AG04450 (cell line): ENCODE data around the gene SCD5. TPM values are rescaled to one million over a fixed set of nuclear protein-coding genes. Genes with fewer than 3 reads are reported as not detected.

ENCODE experiments used
- CTCF ChIA-PET: fragments of 300-600, 350-600 bp; formaldehyde crosslinking; extraction: SDS; loops from one replicate; lab custom pipeline; 2022; ENCODE audit warnings: antibody characterized with exemption, inconsistent platforms; lab: Charles Lee
- POLR2A ChIA-PET: fragments of 350-600 bp; formaldehyde crosslinking; extraction: SDS; loops from one replicate; lab custom pipeline; 2021; ENCODE audit warnings: antibody characterized with exemption, inconsistent platforms; lab: Yijun Ruan, JAX
- DNase-seq: peaks from one replicate; pipeline ENCODE4 v3.0.0-alpha.2; 2011; ENCODE audit warnings: low read depth, low spot score
- H3K27ac ChIP-seq: one replicate; pipeline ENCODE4 v1.5.1; 2012; ENCODE audit warnings: low read depth, low read length, control low read depth
- H3K27me3 ChIP-seq: one replicate; pipeline ENCODE4 v1.6.0; 2012; ENCODE audit warnings: low read length; ENCODE audit not compliant: control insufficient read depth, insufficient read depth
- H3K4me3 ChIP-seq: 2 replicates; pipeline ENCODE4 v1.5.1; 2011; ENCODE audit warnings: mild to moderate bottlenecking, low read depth, low read length, control low read depth
- H3K9me3 ChIP-seq: 2 replicates; pipeline ENCODE4 v1.5.1; 2012; ENCODE audit warnings: low read length; ENCODE audit not compliant: control insufficient read depth, insufficient read depth
- CTCF ChIP-seq: IDR thresholded peaks from 2 replicates; pipeline ENCODE4 v1.5.1; 2011; ENCODE audit warnings: low read depth, low read length, control low read depth, inconsistent platforms
- polyA plus RNA-seq: library from polyadenylated mRNA; depleted of rRNA; stranded (reverse); fragments of >200 nt; gene quantifications from 2 replicates; pipeline ENCODE4 v1.2.3, GENCODE V29; 2011

The SCD5 gene
- polyA plus RNA-seq, 1 experiment: 13.1 TPM

- ChIA-PET CTCF (interaction anchor here (0.6 to 0.9 kb wide), 2 partner anchors 56 to 963 kb away, joined by 3 read pairs; no protein-coding TSS in a partner anchor), POLR2A (interaction anchor here (1.3 to 1.5 kb wide), 3 partner anchors 12 to 237 kb away, joined by 3 to 11 read pairs (median 6); partner anchors contain the start of gene COPS4)
- DNase-seq: no peak
- no peak for TF ChIP-seq CTCF
- Histone ChIP-seq H3K9me3 (no peaks in the 10 kb centered on the region), H3K4me3 (peak overlapping the region; percentile 73), H3K27me3 (peaks cover 6% of the 10 kb centered on the region), H3K27ac (no peak overlapping the region)
Measured at GRCh38 chr4:82797405-82798111, 1.0 kb downstream of the SCD5 start.

GRCh38 chr4:82797040-82797404 is 1.6 kb downstream of the SCD5 start:
- H3K4me3 ChIP-seq: peak overlapping the region; percentile 73
- no peak overlapping the region for H3K27ac ChIP-seq
- TF ChIP-seq CTCF: no peak
- ChIA-PET POLR2A (no interaction called here), CTCF (interaction anchor here (0.9 kb wide), 1 partner anchor 55 kb away, joined by 3 read pairs; no protein-coding TSS in a partner anchor)
- no peak for DNase-seq
- peaks cover 6% of the 10 kb centered on the region for H3K27me3 ChIP-seq
- no peaks in the 10 kb centered on the region for H3K9me3 ChIP-seq

GRCh38 chr4:82792912-82793649 is 5.5 kb downstream of the SCD5 start:
- POLR2A ChIA-PET: no interaction called here
- no peak overlapping the region for H3K27ac ChIP-seq
- CTCF ChIA-PET: no interaction called here
- TF ChIP-seq CTCF: no peak
- no peak for DNase-seq
- no peak overlapping the region for H3K4me3 ChIP-seq
- H3K9me3 ChIP-seq: no peaks in the 10 kb centered on the region
- peaks cover 2% of the 10 kb centered on the region for H3K27me3 ChIP-seq

GRCh38 chr4:82791179-82791578 is 7.4 kb downstream of the SCD5 start:
- Histone ChIP-seq H3K27ac (no peak overlapping the region), H3K27me3 (peaks cover 2% of the 10 kb centered on the region), H3K9me3 (no peaks in the 10 kb centered on the region), H3K4me3 (no peak overlapping the region)
- ChIA-PET CTCF (interaction anchor here (0.7 kb wide), 1 partner anchor 13 kb away, joined by 3 read pairs; no protein-coding TSS in a partner anchor), POLR2A (no interaction called here)
- no peak for TF ChIP-seq CTCF
- no peak for DNase-seq

GRCh38 chr4:82790060-82790660 is 8.4 kb downstream of the SCD5 start:
- H3K27ac ChIP-seq: no peak overlapping the region
- peaks cover 2% of the 10 kb centered on the region for H3K27me3 ChIP-seq
- ChIA-PET CTCF (no interaction called here), POLR2A (no interaction called here)
- no peak for DNase-seq
- H3K9me3 ChIP-seq: no peaks in the 10 kb centered on the region
- no peak for TF ChIP-seq CTCF
- H3K4me3 ChIP-seq: no peak overlapping the region
